Heart left ventricle (tissue), 16 donors: Measurements from ENCODE around the gene EMP1. TPM values are rescaled to one million over a fixed set of nuclear protein-coding genes. Genes with fewer than 3 reads are reported as not detected.

Source experiments
- ATAC-seq, 4 donors: fragments of 200-7000 bp; cut with Tn5 transposase; one replicate each; pipeline ENCODE4 v1.9.1; 2020 to 2022; ENCODE audit warnings: moderate library complexity in 4 of 4, mild to moderate bottlenecking in 3 of 4, moderate number of reproducible peaks in 1 of 4
- DNase-seq, 5 donors: peaks; one replicate each; pipeline ENCODE4 v3.0.0-alpha.2; 2020
- H3K27ac ChIP-seq, 12 donors: fragments of 200-600 bp; sonication (generic) in 4 of 12; one replicate each; pipeline versions ENCODE4 v1.5.0 to v1.8.0; 2016 to 2022; ENCODE audit warnings: mild to moderate bottlenecking in 2 of 12
- H3K27me3 ChIP-seq, 9 donors: fragments of 200-600 bp; sonication (generic) in 2 of 9; one replicate each; pipeline versions ENCODE4 v1.5.1 to v1.8.0; 2016 to 2022; ENCODE audit warnings: mild to moderate bottlenecking in 3 of 9
- H3K36me3 ChIP-seq, 9 donors: fragments of 200-600 bp; sonication (generic) in 2 of 9; one replicate each; pipeline versions ENCODE4 v1.5.0 to v1.8.0; 2018 to 2022; ENCODE audit warnings: mild to moderate bottlenecking in 2 of 9
- H3K4me1 ChIP-seq, 12 donors: fragments of 200-600 bp; sonication (generic) in 4 of 12; one replicate each; pipeline versions ENCODE4 v1.5.0 to v1.8.0; 2016 to 2022; ENCODE audit warnings: mild to moderate bottlenecking in 3 of 12
- H3K4me3 ChIP-seq, 12 donors: fragments of 200-600 bp; sonication (generic) in 4 of 12; one replicate each; pipeline versions ENCODE4 v1.5.0 to v1.8.0; 2017 to 2022; ENCODE audit warnings: mild to moderate bottlenecking in 9 of 12, moderate library complexity in 4 of 12
- H3K9me3 ChIP-seq, 12 donors: fragments of 200-600 bp; sonication (generic) in 4 of 12; one replicate each; pipeline versions ENCODE4 v1.5.0 to v1.8.0; 2016 to 2022; ENCODE audit warnings: mild to moderate bottlenecking in 1 of 12
- POLR2A ChIP-seq, 2 donors: fragments of 450-650 bp; IDR thresholded peaks; one replicate each; pipeline ENCODE4 v1.6.1; 2017; ENCODE audit warnings: antibody characterized with exemption in 2 of 2, mild to moderate bottlenecking in 2 of 2, moderate library complexity in 2 of 2
- WGBS, 4 donors: extraction: QIAGEN DNeasy Blood & Tissue Kit in 2 of 4; methylation state at CpG; one replicate each; pipeline versions ENCODE4 v1.1.5 to v1.1.7; 2013 to 2018; 5-methylcytosine and 5-hydroxymethylcytosine counted together
- intact Hi-C, 10 donors: fragments of 100-400 bp; cut with DNase I; formaldehyde crosslinking; loops; one replicate each; pipeline versions ENCODE4 v1.11.1 to v1.14.2; 2022
- polyA plus RNA-seq, 2 donors: library from polyadenylated mRNA; stranded (reverse); fragments of 200-250 nt; gene quantifications; one replicate each; pipeline ENCODE4 v1.2.3, GENCODE V29; 2013
- total RNA-seq, 9 donors: library from RNA; depleted of rRNA in 2 of 9; stranded (reverse); fragments of >200 nt in 2 of 9; fragmentation: NEBNext Ultra II Directional in 3 of 9; extraction: Animal tissue kit (Norgen Biotek cat#: 25700) in 3 of 9; gene quantifications; one replicate each; pipeline versions ENCODE4 v1.1.0 to v1.2.4, GENCODE V29; 2016 to 2023
- TF ChIP-seq, protein P1 (sequence below), 12 donors: fragments of 200-600 bp; sonication (generic) in 4 of 12; IDR thresholded peaks; one replicate each; pipeline versions ENCODE4 v1.5.0 to v1.8.0; 2018 to 2022; ENCODE audit warnings: antibody characterized with exemption in 12 of 12, mild to moderate bottlenecking in 5 of 12
- donor health status: ischemic (EF 13 %, LVEDD 7.1; RV severe dilation, severe dysfunction).
- donor health status: healthy with polysubstance abuse.
- donor health status: DM: no; HTN: yes; CAD: no.
- donor health status: DM: no; HTN: no; CAD: no.
- donor health status: ischemic (EF 25% LVEDD 6.9; RV normal size, moderate dysfunction).
- donor health status: ischemic (EF 25% LVEDD 5.7; RV mildly dilated, moderate dysfunction).
- donor health status: healthy.
- donor health status: DM: yes; HTN: yes; CAD: no.
- donor health status: ischemic (EF 35%, LVEDD 5.7; RV mildly dilated, moderate dysfunction).
- donor health status: nonischemic (EF 11% LVEDD 7.7; RV severe dilation, severe dysfunction).
- donor health status: DM: yes; HTN: yes; CAD: no.
- donor health status: PGD.
- donor health status: ischemic (EF 29% LVEDD 5.4; RV normal size, mild dysfunction).
- donor health status: nonischemic (EF 23%, LVEDD 6.1; RV moderate dilation, normal function).

Gene EMP1
- total and polyA plus RNA-seq, 11 donors = 16.4 to 281 (median 101) TPM

DNA sequence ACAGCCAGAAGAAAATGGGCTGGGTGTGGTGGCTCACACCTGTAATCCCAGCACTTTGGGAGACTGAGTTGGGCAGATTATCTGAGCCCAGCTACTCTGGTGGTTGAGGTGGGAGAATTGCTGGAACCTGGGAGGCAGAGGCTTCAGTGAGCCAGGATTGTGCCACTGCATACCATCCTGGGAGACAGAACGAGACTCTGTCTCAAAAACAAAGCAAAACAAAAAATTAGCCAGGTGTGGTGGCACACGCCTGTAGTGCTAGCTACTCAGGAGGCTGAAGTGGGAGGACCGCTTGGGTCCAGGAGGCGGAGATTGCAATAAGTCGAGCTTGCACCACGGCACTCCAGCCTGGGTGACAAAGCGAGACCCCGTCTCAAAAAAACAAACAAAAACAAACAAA is 3.8 kb upstream of the EMP1 start:
- no peak overlapping the region for H3K27ac ChIP-seq
- ATAC-seq (no peak), DNase-seq (no peak)
- no peaks in the 10 kb centered on the region for H3K36me3 ChIP-seq
- WGBS, 4 donors = 94 to 99% (median 96%) methylated on average over 8 of the region's 8 CpGs
- no peaks in the 10 kb centered on the region for H3K9me3 ChIP-seq
- intact Hi-C loops = no loop called here
- H3K4me1 ChIP-seq = peaks cover 0 to 36% (median 14%) of the 10 kb centered on the region in 12 donors
- no peak overlapping the region for H3K4me3 ChIP-seq
- no peak for TF ChIP-seq POLR2A (IDR thresholded peaks at IDR 0.05)
- TF ChIP-seq, protein P1, sequence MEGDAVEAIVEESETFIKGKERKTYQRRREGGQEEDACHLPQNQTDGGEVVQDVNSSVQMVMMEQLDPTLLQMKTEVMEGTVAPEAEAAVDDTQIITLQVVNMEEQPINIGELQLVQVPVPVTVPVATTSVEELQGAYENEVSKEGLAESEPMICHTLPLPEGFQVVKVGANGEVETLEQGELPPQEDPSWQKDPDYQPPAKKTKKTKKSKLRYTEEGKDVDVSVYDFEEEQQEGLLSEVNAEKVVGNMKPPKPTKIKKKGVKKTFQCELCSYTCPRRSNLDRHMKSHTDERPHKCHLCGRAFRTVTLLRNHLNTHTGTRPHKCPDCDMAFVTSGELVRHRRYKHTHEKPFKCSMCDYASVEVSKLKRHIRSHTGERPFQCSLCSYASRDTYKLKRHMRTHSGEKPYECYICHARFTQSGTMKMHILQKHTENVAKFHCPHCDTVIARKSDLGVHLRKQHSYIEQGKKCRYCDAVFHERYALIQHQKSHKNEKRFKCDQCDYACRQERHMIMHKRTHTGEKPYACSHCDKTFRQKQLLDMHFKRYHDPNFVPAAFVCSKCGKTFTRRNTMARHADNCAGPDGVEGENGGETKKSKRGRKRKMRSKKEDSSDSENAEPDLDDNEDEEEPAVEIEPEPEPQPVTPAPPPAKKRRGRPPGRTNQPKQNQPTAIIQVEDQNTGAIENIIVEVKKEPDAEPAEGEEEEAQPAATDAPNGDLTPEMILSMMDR (IDR thresholded peaks at IDR 0.05) = no peak
- no peaks in the 10 kb centered on the region for H3K27me3 ChIP-seq

- intact Hi-C loops = no loop called here
- Histone ChIP-seq H3K27me3 (no peaks in the 10 kb centered on the region), H3K4me1 (peaks cover 0 to 40% (median 15%) of the 10 kb centered on the region in 12 donors), H3K36me3 (no peaks in the 10 kb centered on the region), H3K4me3 (no peak overlapping the region), H3K27ac (no peak overlapping the region), H3K9me3 (no peaks in the 10 kb centered on the region)
- 78 to 83% (median 79%) methylated on average over 11 of the region's 11 CpGs for WGBS, 4 donors
- ATAC-seq (no peak), DNase-seq (no peak)
- TF ChIP-seq, protein P1 (IDR thresholded peaks at IDR 0.05) = no peak
- TF ChIP-seq POLR2A (IDR thresholded peaks at IDR 0.05) = no peak
These were observed 2.9 kb upstream of the EMP1 start for GRCh38 chr12:13193505-13194231.

GRCh38 chr12:13194401-13195110 is 2.0 kb upstream of the EMP1 start:
- H3K27me3 ChIP-seq = no peaks in the 10 kb centered on the region
- H3K4me1 ChIP-seq = peaks cover 0 to 49% (median 19%) of the 10 kb centered on the region in 12 donors
- intact Hi-C loops = loop anchor here in 7 of 10 donors (5.0 kb wide), 4 partner anchors 42 to 97 kb away; no protein-coding TSS in a partner anchor
- no peak for TF ChIP-seq POLR2A (IDR thresholded peaks at IDR 0.05)
- TF ChIP-seq, protein P1 (IDR thresholded peaks at IDR 0.05) = no peak
- ATAC-seq = no peak
- peaks cover 0 to 3% (median 0%) of the 10 kb centered on the region in 9 donors for H3K36me3 ChIP-seq
- peak overlapping the region in 2 of 12 donors; percentile 21 to 31 for H3K27ac ChIP-seq
- DNase-seq = no peak
- H3K9me3 ChIP-seq = no peaks in the 10 kb centered on the region
- WGBS, 4 donors = 65 to 73% (median 69%) methylated on average over 5 to 6 of the region's 6 CpGs
- no peak overlapping the region for H3K4me3 ChIP-seq

DNA sequence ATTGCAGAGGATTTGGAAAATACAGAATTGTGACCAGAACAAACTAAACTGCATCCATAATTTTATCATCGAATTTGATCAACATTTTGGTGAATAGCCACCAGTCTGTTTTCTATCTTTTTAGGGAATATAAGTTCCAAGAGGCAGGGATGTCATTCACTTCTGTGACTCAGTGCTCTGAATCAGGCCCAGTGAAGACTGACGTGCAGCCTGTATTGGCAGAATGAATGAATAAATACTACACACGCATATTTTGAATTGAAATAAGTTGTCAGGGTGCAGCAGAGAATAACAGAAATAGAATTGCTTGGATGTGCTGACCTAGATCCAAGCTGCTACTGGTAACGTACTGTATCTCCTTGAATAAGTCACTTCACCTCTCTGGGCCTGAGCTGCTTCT is 1.3 kb upstream of the EMP1 start:
- H3K9me3 ChIP-seq = no peaks in the 10 kb centered on the region
- peaks cover 0 to 4% (median 0%) of the 10 kb centered on the region in 9 donors for H3K36me3 ChIP-seq
- intact Hi-C loops = loop anchor here in 7 of 10 donors (5.0 kb wide), 4 partner anchors 43 to 98 kb away; no protein-coding TSS in a partner anchor
- ATAC-seq = no peak
- peak overlapping the region in 11 of 12 donors; percentile 81 to 99 (median 90) for H3K27ac ChIP-seq
- DNase-seq = no peak
- no peak overlapping the region for H3K4me3 ChIP-seq
- H3K4me1 ChIP-seq = peaks cover 0 to 56% (median 21%) of the 10 kb centered on the region in 12 donors
- TF ChIP-seq, protein P1 (IDR thresholded peaks at IDR 0.05) = no peak
- TF ChIP-seq POLR2A (IDR thresholded peaks at IDR 0.05) = no peak
- 78 to 90% (median 82%) methylated on average over 4 of the region's 4 CpGs for WGBS, 4 donors
- H3K27me3 ChIP-seq = no peaks in the 10 kb centered on the region
